ENCODE results near the gene DPP10. TPM values are rescaled to one million over a fixed set of nuclear protein-coding genes. Genes with fewer than 3 reads are reported as not detected.

DPP10 gene
- total and polyA plus RNA-seq, 10 of the 15 experiments (the other 5 are each of a cell fraction or from before 2014, with no cell fraction given), result not detected

GRCh38 chr2:115057473-115057872 lies 615.0 kb downstream of the DPP10 start:
- RAD21 ChIA-PET (ENCODE audit: unreplicated experiment), result no interaction called here

More at GRCh38 chr2:115057473-115057872, 615.0 kb downstream of the DPP10 start:
- Histone ChIP-seq H4K20me1 (ENCODE audit: control insufficient read depth, insufficient read depth) (no peaks in the 10 kb centered on the region), H3K9ac (ENCODE audit: control insufficient read depth, insufficient read depth, low read length) (no peak overlapping the region), H2AFZ (ENCODE audit: control insufficient read depth, low read depth, low read length) (no peak overlapping the region), H3K4me1 (ENCODE audit: control insufficient read depth, insufficient read depth, low read length) (no peaks in the 10 kb centered on the region), H3K27ac (ENCODE audit: control insufficient read depth, insufficient read depth) (no peak overlapping the region), H3K9me3 (replicated peaks; ENCODE audit: control insufficient read depth, insufficient read depth, low read length) (no peaks in the 10 kb centered on the region), H3K36me3 (ENCODE audit: control insufficient read depth in 2 of 2, insufficient read depth in 2 of 2, low read length in 1 of 2) (no peaks in the 10 kb centered on the region), H3K4me2 (ENCODE audit: control insufficient read depth, insufficient read depth) (no peak overlapping the region), H3K27me3 (replicated peaks in 1 of 2; ENCODE audit: control insufficient read depth in 2 of 2, insufficient read depth in 2 of 2, low read length in 1 of 2) (no peaks in the 10 kb centered on the region), H3K79me2 (ENCODE audit: control insufficient read depth, insufficient read depth, low read length) (no peaks in the 10 kb centered on the region), H3K4me3 (no peak overlapping the region)
- TF ChIP-seq ETV6 (conservative IDR thresholded peaks at IDR 0.05 in 1 of 2, IDR thresholded peaks at IDR 0.05 in 1 of 2; ENCODE audit: borderline replicate concordance in 1 of 2, low read depth in 1 of 2) (no peak), BRCA1 (IDR thresholded peaks at IDR 0.05; ENCODE audit: low read depth, low read length) (no peak), SMARCA5 (IDR thresholded peaks at IDR 0.05) (no peak), NFIC (IDR thresholded peaks at IDR 0.05; ENCODE audit: low read depth, low read length) (no peak), IRF4 (IDR thresholded peaks at IDR 0.05; ENCODE audit: low read depth, low read length) (no peak), EED (IDR thresholded peaks at IDR 0.05; ENCODE audit: low read depth) (no peak), CBFB (IDR thresholded peaks at IDR 0.05; ENCODE audit: low read depth) (no peak), ZBTB40 (IDR thresholded peaks at IDR 0.05; ENCODE audit: borderline replicate concordance) (no peak), HSF1 (IDR thresholded peaks at IDR 0.05; ENCODE audit: low read depth, low read length) (no peak), SP1 (IDR thresholded peaks at IDR 0.05; ENCODE audit: low read depth, low read length) (no peak), TCF3 (IDR thresholded peaks at IDR 0.05; ENCODE audit: borderline replicate concordance, insufficient read depth, low read depth, low read length) (no peak), IKZF2 (IDR thresholded peaks at IDR 0.05) (no peak), ZSCAN29 (IDR thresholded peaks at IDR 0.05) (no peak), BCL3 (IDR thresholded peaks at IDR 0.05; ENCODE audit: borderline replicate concordance, insufficient read depth, low read depth, low read length, poor library complexity, severe bottlenecking) (no peak)
- no TSS peak for BruUV-seq (replicated peaks)
- intact Hi-C loops (cut with micrococcal nuclease; ENCODE audit: unreplicated experiment), result no loop called here
- WGBS (ENCODE audit: insufficient coverage, insufficient replicate concordance, low lambda C conversion rate, missing lambda C conversion rate), result 3% methylated on average over 2 of the region's 2 CpGs
- FAIRE-seq (no peak), DNase-seq (ENCODE audit: low read depth, low spot score) (no peak), ATAC-seq (no peak)
- POLR2A ChIA-PET, result no interaction called here
- SMC1A ChIA-PET (ENCODE audit: uncharacterized antibody, unreplicated experiment), result no interaction called here
- CTCF ChIA-PET, result no interaction called here
- in situ Hi-C loops (cut with MboI), result no loop called here

Data from GM12878 (cell line).